H1 (cell line): ENCODE measurements around the gene MTFR1L. TPM values are rescaled to one million over a fixed set of nuclear protein-coding genes. Genes with fewer than 3 reads are reported as not detected.

Experiments
- CTCF ChIA-PET: fragments of 300-600 bp; sonication (Branson Sonifier 250); formaldehyde crosslinking; loops from one replicate; lab custom pipeline; 2021; ENCODE audit not compliant: partially characterized antibody; lab: Charles Lee
- POLR2A ChIA-PET: fragments of 300-600 bp; sonication (Branson Sonifier 250); formaldehyde crosslinking; loops from one replicate; lab custom pipeline; 2021; ENCODE audit warnings: inconsistent platforms; ENCODE audit not compliant: partially characterized antibody; lab: Charles Lee
- DNase-seq, 2 experiments: peaks; one replicate each; pipeline versions ENCODE4 v3.0.0 to v3.0.0-alpha.2; 2010 to 2022; ENCODE audit warnings: low spot score in 2 of 2, low read depth in 1 of 2, mixed read lengths in 1 of 2
- FAIRE-seq: peaks from 2 replicates; lab custom pipeline; 2011; peaks lifted over from hg19 to GRCh38; lab: Jason Lieb, UNC
- H2AFZ ChIP-seq: 2 replicates; pipeline ENCODE4 v1.8.1; 2012; ENCODE audit warnings: low read length, inconsistent platforms
- H2AK5ac ChIP-seq: 2 replicates; pipeline ENCODE4 v1.6.1; 2013; ENCODE audit warnings: low read depth, low read length
- H2BK120ac ChIP-seq: replicated peaks from 2 replicates; pipeline ENCODE3; 2013; ENCODE audit warnings: low read depth, low read length, inconsistent platforms
- H2BK12ac ChIP-seq: 2 replicates; pipeline ENCODE4 v1.6.1; 2013; ENCODE audit warnings: low read depth, low read length
- H2BK15ac ChIP-seq: 2 replicates; pipeline ENCODE4 v1.6.1; 2013; ENCODE audit warnings: low read length
- H2BK20ac ChIP-seq: 2 replicates; pipeline ENCODE4 v1.6.1; 2013; ENCODE audit warnings: low read length
- H2BK5ac ChIP-seq: 2 replicates; pipeline ENCODE4 v1.6.1; 2013; ENCODE audit warnings: low read depth, low read length
- H3K14ac ChIP-seq: 2 replicates; pipeline ENCODE4 v1.6.1; 2013; ENCODE audit warnings: inconsistent platforms; ENCODE audit not compliant: insufficient read length
- H3K18ac ChIP-seq: 2 replicates; pipeline ENCODE4 v1.6.1; 2013; ENCODE audit warnings: low read length; ENCODE audit errors: extremely low read depth
- H3K23ac ChIP-seq: 2 replicates; pipeline ENCODE4 v1.6.1; 2013; ENCODE audit warnings: inconsistent platforms; ENCODE audit not compliant: insufficient read length
- H3K23me2 ChIP-seq: 2 replicates; pipeline ENCODE4 v1.6.1; 2013; ENCODE audit warnings: low read depth, low read length
- H3K27ac ChIP-seq: 2 replicates; pipeline ENCODE4 v1.6.1; 2011; ENCODE audit warnings: low read depth, low read length, inconsistent platforms
- H3K27me3 ChIP-seq, 4 experiments: replicated peaks in 1 of 4; 1 replicate in 1 of 4; 2 replicates in 3 of 4; pipeline versions ENCODE4 v1.6.1 to v1.8.1; 2011 to 2013; ENCODE audit warnings: low read length in 3 of 4, mild to moderate bottlenecking in 3 of 4, inconsistent platforms in 2 of 4, mixed read lengths in 2 of 4, moderate library complexity in 1 of 4; ENCODE audit not compliant: control insufficient read depth in 3 of 4, insufficient read depth in 3 of 4; ENCODE audit errors: extremely low read depth in 1 of 4
- H3K36me3 ChIP-seq, 4 experiments: 2 replicates each; pipeline versions ENCODE4 v1.6.1 to v1.8.1; 2011 to 2013; ENCODE audit warnings: mild to moderate bottlenecking in 4 of 4, low read length in 3 of 4, moderate library complexity in 2 of 4, control low read depth in 1 of 4, inconsistent platforms in 1 of 4; ENCODE audit not compliant: insufficient read depth in 4 of 4, control insufficient read depth in 2 of 4
- H3K4ac ChIP-seq: replicated peaks from 2 replicates; pipeline ENCODE3; 2013; ENCODE audit warnings: low read length, low read depth, mixed read lengths, inconsistent platforms; ENCODE audit not compliant: insufficient read length
- H3K4me1 ChIP-seq, 4 experiments: replicated peaks in 1 of 4; 1 replicate in 1 of 4; 2 replicates in 3 of 4; pipeline versions ENCODE4 v1.6.1 to v1.8.1; 2011 to 2013; ENCODE audit warnings: low read length in 3 of 4, inconsistent platforms in 2 of 4, mixed read lengths in 1 of 4; ENCODE audit not compliant: insufficient read depth in 4 of 4, control insufficient read depth in 3 of 4
- H3K4me2 ChIP-seq, 2 experiments: 2 replicates each; pipeline versions ENCODE4 v1.6.1 to v1.8.1; 2011 to 2013; ENCODE audit warnings: low read depth in 2 of 2, low read length in 2 of 2, control low read depth in 1 of 2, inconsistent platforms in 1 of 2, mild to moderate bottlenecking in 1 of 2; ENCODE audit not compliant: insufficient read depth in 1 of 2
- H3K4me3 ChIP-seq, 4 experiments: fragments of 200-600, 300-600 bp in 1 of 4; sonication (generic), shearing (Covaris generic), sonication (Bioruptor Twin) in 1 of 4; 2 replicates each; pipeline versions ENCODE4 v1.5.1 to v1.8.1; 2011 to 2016; ENCODE audit warnings: low read length in 4 of 4, low read depth in 3 of 4, control low read depth in 2 of 4, inconsistent platforms in 2 of 4, mild to moderate bottlenecking in 2 of 4, mixed read lengths in 1 of 4, moderate library complexity in 1 of 4; ENCODE audit not compliant: insufficient read depth in 2 of 4; ENCODE audit errors: extremely low read depth in 1 of 4
- H3K56ac ChIP-seq: replicated peaks from 2 replicates; pipeline ENCODE3; 2013; ENCODE audit warnings: low read depth, mild to moderate bottlenecking, mixed read lengths, low read length, inconsistent platforms; ENCODE audit not compliant: insufficient read length
- H3K79me1 ChIP-seq: 2 replicates; pipeline ENCODE4 v1.6.1; 2013; ENCODE audit warnings: low read depth, low read length, control low read depth
- H3K79me2 ChIP-seq, 2 experiments: 2 replicates each; pipeline versions ENCODE4 v1.6.1 to v1.8.1; 2012 to 2013; ENCODE audit warnings: low read length in 2 of 2, mild to moderate bottlenecking in 2 of 2, inconsistent platforms in 1 of 2; ENCODE audit not compliant: insufficient read depth in 2 of 2, control insufficient read depth in 1 of 2
- H3K9ac ChIP-seq, 4 experiments: replicated peaks in 1 of 4; 1 replicate in 1 of 4; 2 replicates in 3 of 4; pipeline versions ENCODE4 v1.6.1 to v1.8.1; 2011 to 2013; ENCODE audit warnings: low read depth in 3 of 4, low read length in 3 of 4, control low read depth in 2 of 4, mild to moderate bottlenecking in 2 of 4, moderate library complexity in 2 of 4, inconsistent platforms in 1 of 4; ENCODE audit errors: extremely low read depth in 1 of 4
- H3K9me3 ChIP-seq, 2 experiments: 2 replicates each; pipeline versions ENCODE4 v1.6.1 to v1.8.1; 2012 to 2013; ENCODE audit warnings: mild to moderate bottlenecking in 2 of 2, moderate library complexity in 2 of 2, control low read depth in 1 of 2, inconsistent platforms in 1 of 2, low read depth in 1 of 2, low read length in 1 of 2, mixed read lengths in 1 of 2; ENCODE audit not compliant: insufficient read depth in 2 of 2
- H4K20me1 ChIP-seq, 2 experiments: replicated peaks in 1 of 2; 2 replicates each; pipeline versions ENCODE3 to v1.8.1; 2011 to 2013; ENCODE audit warnings: inconsistent platforms in 2 of 2, low read length in 2 of 2, mild to moderate bottlenecking in 1 of 2; ENCODE audit not compliant: insufficient read depth in 2 of 2, control insufficient read depth in 1 of 2
- H4K5ac ChIP-seq: 2 replicates; pipeline ENCODE4 v1.6.1; 2013; ENCODE audit warnings: low read length, low read depth, mixed read lengths, inconsistent platforms; ENCODE audit not compliant: insufficient read length
- H4K8ac ChIP-seq: 2 replicates; pipeline ENCODE4 v1.8.0; 2013; ENCODE audit warnings: mild to moderate bottlenecking, moderate library complexity, low read length, inconsistent platforms; ENCODE audit not compliant: insufficient read depth; ENCODE audit errors: extremely low read depth
- H4K91ac ChIP-seq: replicated peaks from 2 replicates; pipeline ENCODE3; 2013; ENCODE audit warnings: low read length, mixed read lengths, inconsistent platforms; ENCODE audit not compliant: insufficient read length
- BACH1 ChIP-seq: IDR thresholded peaks from 2 replicates; pipeline ENCODE4 v1.6.1; 2012; ENCODE audit warnings: low read length, improper control_type of control experiment
- BCL11A ChIP-seq, 2 experiments: IDR thresholded peaks; one replicate each; pipeline ENCODE4 v1.6.1; 2011; ENCODE audit warnings: low read depth in 2 of 2, low read length in 2 of 2, mild to moderate bottlenecking in 2 of 2
- BRCA1 ChIP-seq: IDR thresholded peaks from 2 replicates; pipeline ENCODE4 v1.6.1; 2012; ENCODE audit warnings: low read depth, low read length, improper control_type of control experiment
- CBX5 ChIP-seq: fragments of 300-800, 300-1000 bp; sonication (generic); IDR thresholded peaks from 2 replicates; pipeline ENCODE4 v1.7.1; 2016; ENCODE audit warnings: antibody characterized with exemption, low read length, low read depth
- GTF2F1 ChIP-seq: IDR thresholded peaks from 2 replicates; pipeline ENCODE4 v1.6.1; 2012; ENCODE audit warnings: low read depth, low read length, improper control_type of control experiment, borderline replicate concordance
- RFX5 ChIP-seq: IDR thresholded peaks from 2 replicates; pipeline ENCODE4 v1.6.1; 2011; ENCODE audit warnings: low read depth, low read length, improper control_type of control experiment, borderline replicate concordance
- RXRA ChIP-seq: IDR thresholded peaks from 2 replicates; pipeline ENCODE4 v1.6.1; 2011; ENCODE audit warnings: low read depth, mild to moderate bottlenecking, low read length, moderate library complexity; ENCODE audit not compliant: insufficient read depth
- SP1 ChIP-seq: IDR thresholded peaks from 2 replicates; pipeline ENCODE4 v1.6.1; 2011; ENCODE audit warnings: low read depth, low read length
- WGBS, 2 experiments: shearing (Covaris generic) in 1 of 2; methylation state at CpG; one replicate each; pipeline versions ENCODE4 v1.1.6 to v1.1.7; 2013 to 2015; ENCODE audit warnings: low lambda C conversion rate in 2 of 2, mixed read lengths in 2 of 2, inconsistent platforms in 1 of 2, low coverage in 1 of 2, missing lambda C conversion rate in 1 of 2; ENCODE audit not compliant: insufficient replicate concordance in 2 of 2, insufficient coverage in 1 of 2, insufficient read length in 1 of 2; ENCODE audit errors: extremely low coverage in 1 of 2, missing lambda C conversion rate in 1 of 2; 5-methylcytosine and 5-hydroxymethylcytosine counted together
- polyA plus RNA-seq, 7 experiments: library from polyadenylated mRNA; depleted of rRNA in 3 of 7; stranded (reverse) in 5 of 7; unstranded in 2 of 7; fragments of >200 nt in 5 of 7; fragments of 200-250 nt in 2 of 7; gene quantifications; 1 replicate in 5 of 7; 2 replicates in 1 of 7; 4 replicates in 1 of 7; pipeline versions ENCODE4 v1.2.1 to v1.2.3, GENCODE V29; 2011 to 2013; ENCODE audit warnings: missing spikeins in 2 of 7, mixed read lengths in 2 of 7
- total RNA-seq: library from RNA; stranded (reverse); fragmentation: NEBNext Ultra II Directional; extraction: Animal tissue kit (Norgen Biotek cat#: 25700); gene quantifications from 2 replicates; pipeline ENCODE4 v1.2.1, GENCODE V29; 2021
- TF ChIP-seq, protein P1 (sequence below): IDR thresholded peaks from 2 replicates; pipeline ENCODE4 v1.6.1; 2012; ENCODE audit warnings: inconsistent platforms

Gene MTFR1L
- total and polyA plus RNA-seq, 2 of the 8 experiments (the other 6 are each of a cell fraction or from before 2014, with no cell fraction given) = 20.8 to 23.1 TPM

GRCh38 chr1:25876693-25877077 lies 56.9 kb downstream of the MTFR1L start:
- Histone ChIP-seq H3K79me2 (no peaks in the 10 kb centered on the region), H3K14ac (no peak overlapping the region), H3K23me2 (peaks cover 8% of the 10 kb centered on the region), H3K4me1 (peaks cover 0 to 12% (median 8%) of the 10 kb centered on the region in 4 experiments; a peak in 5 of 7 replicates), H2AK5ac (no peak overlapping the region), H3K18ac (no peak overlapping the region), H3K9ac (no peak overlapping the region; a peak in 1 of 7 replicates), H3K4me2 (peak overlapping the region in 1 of 2 experiments; percentile 79; a peak in 1 of 4 replicates), H2BK15ac (no peak overlapping the region), H3K9me3 (no peaks in the 10 kb centered on the region), H3K23ac (no peak overlapping the region), H3K36me3 (no peaks in the 10 kb centered on the region), H3K4ac (no peak overlapping the region), H2BK120ac (no peak overlapping the region), H3K4me3 (peak overlapping the region in 1 of 4 experiments; percentile 69; a peak in 2 of 8 replicates), H3K56ac (no peak overlapping the region), H2BK5ac (0 out of 2 replicates have a peak overlapping the region, but pooled peaks have one; percentile 73), H3K79me1 (peaks cover 2% of the 10 kb centered on the region), H2BK12ac (no peak overlapping the region), H3K27me3 (peaks cover 0 to 3% (median 1%) of the 10 kb centered on the region in 4 experiments; a peak in 4 of 7 replicates), H3K27ac (no peak overlapping the region), H4K5ac (no peak overlapping the region), H4K8ac (no peak overlapping the region), H2BK20ac (no peak overlapping the region), H4K20me1 (no peaks in the 10 kb centered on the region), H2AFZ (no peak overlapping the region), H4K91ac (no peak overlapping the region)
- ChIA-PET CTCF (interaction anchor here (0.8 to 4.0 kb wide), 5 partner anchors 11 to 121 kb away, joined by 3 to 25 read pairs (median 9); partner anchors contain the start of gene PAFAH2), POLR2A (interaction anchor here (0.7 to 4.1 kb wide), 8 partner anchors 10 to 280 kb away, joined by 3 to 29 read pairs (median 10); no protein-coding TSS in a partner anchor)
- DNase-seq = no peak
- FAIRE-seq = no peak
- WGBS, 2 experiments = 86 to 100% methylated on average over 1 to 2 of the region's 2 CpGs
- no peak for TF ChIP-seq CBX5
- TF ChIP-seq RFX5 = no peak
- TF ChIP-seq BCL11A (IDR thresholded peaks at IDR 0.05; ENCODE audit: low read depth in 2 of 2, low read length in 2 of 2) = no peak
- no peak for TF ChIP-seq RXRA
- no peak for TF ChIP-seq BACH1
- TF ChIP-seq, protein P1, sequence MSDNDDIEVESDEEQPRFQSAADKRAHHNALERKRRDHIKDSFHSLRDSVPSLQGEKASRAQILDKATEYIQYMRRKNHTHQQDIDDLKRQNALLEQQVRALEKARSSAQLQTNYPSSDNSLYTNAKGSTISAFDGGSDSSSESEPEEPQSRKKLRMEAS = no peak
- no peak for TF ChIP-seq BRCA1
- no peak for TF ChIP-seq SP1
- no peak for TF ChIP-seq GTF2F1
